Subcutaneous abdominal adipose tissue (tissue), 5 donors: ENCODE data around the gene SUN5.

Experiments
- H3K27ac ChIP-seq: one replicate; pipeline ENCODE4 v1.7.0; 2013; ENCODE audit warnings: low read depth, mild to moderate bottlenecking, inconsistent platforms, low read length, moderate library complexity
- H3K27me3 ChIP-seq, 5 donors: one replicate each; pipeline ENCODE4 v1.7.0; 2013; ENCODE audit warnings: low read length in 5 of 5, inconsistent platforms in 1 of 5; ENCODE audit not compliant: control insufficient read depth in 5 of 5, insufficient read depth in 4 of 5
- H3K36me3 ChIP-seq, 5 donors: one replicate each; pipeline ENCODE4 v1.7.0; 2013; ENCODE audit warnings: low read length in 5 of 5; ENCODE audit not compliant: control insufficient read depth in 5 of 5, insufficient read depth in 5 of 5
- H3K4me1 ChIP-seq, 5 donors: one replicate each; pipeline ENCODE4 v1.7.0; 2013; ENCODE audit warnings: low read length in 5 of 5, mild to moderate bottlenecking in 3 of 5, moderate library complexity in 1 of 5; ENCODE audit not compliant: control insufficient read depth in 5 of 5, insufficient read depth in 5 of 5
- H3K4me3 ChIP-seq, 5 donors: one replicate each; pipeline ENCODE4 v1.7.0; 2013; ENCODE audit warnings: low read length in 5 of 5, low read depth in 1 of 5
- H3K9ac ChIP-seq, 5 donors: one replicate each; pipeline ENCODE4 v1.7.0; 2013; ENCODE audit warnings: low read length in 5 of 5, mild to moderate bottlenecking in 4 of 5, moderate library complexity in 3 of 5
- H3K9me3 ChIP-seq, 5 donors: one replicate each; pipeline ENCODE4 v1.7.0; 2013; ENCODE audit warnings: low read length in 5 of 5; ENCODE audit not compliant: control insufficient read depth in 5 of 5
- donor health status: healthy.
- donor health status: healthy.
- donor health status: healthy.
- donor health status: healthy.
- donor health status: healthy.

The SUN5 gene

DNA sequence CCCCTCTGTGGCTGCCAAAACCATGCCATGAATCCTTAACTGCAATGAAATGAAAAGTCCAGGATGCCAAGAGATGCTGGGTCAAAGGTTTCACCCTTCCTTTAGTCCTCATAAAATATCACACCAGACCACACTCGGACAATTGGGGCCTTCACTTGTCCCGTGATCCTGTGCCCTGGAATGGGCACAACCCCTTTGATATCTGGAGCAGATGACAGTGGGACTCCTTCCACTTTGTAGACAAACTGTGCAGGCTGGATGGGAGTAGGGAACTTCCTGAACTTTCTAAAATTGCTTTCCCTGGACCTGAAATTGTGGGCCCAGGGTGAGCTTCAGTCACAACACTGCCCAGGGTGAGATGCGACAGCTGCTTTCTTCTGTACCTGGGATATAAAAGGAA is 17.6 kb upstream of the SUN5 start:
- Histone ChIP-seq H3K4me3 (no peak overlapping the region), H3K4me1 (no peaks in the 10 kb centered on the region), H3K36me3 (no peaks in the 10 kb centered on the region), H3K27ac (no peak overlapping the region), H3K9ac (no peak overlapping the region), H3K9me3 (peaks cover 0 to 3% (median 0%) of the 10 kb centered on the region in 5 donors), H3K27me3 (peaks cover 0 to 12% (median 2%) of the 10 kb centered on the region in 5 donors)

DNA sequence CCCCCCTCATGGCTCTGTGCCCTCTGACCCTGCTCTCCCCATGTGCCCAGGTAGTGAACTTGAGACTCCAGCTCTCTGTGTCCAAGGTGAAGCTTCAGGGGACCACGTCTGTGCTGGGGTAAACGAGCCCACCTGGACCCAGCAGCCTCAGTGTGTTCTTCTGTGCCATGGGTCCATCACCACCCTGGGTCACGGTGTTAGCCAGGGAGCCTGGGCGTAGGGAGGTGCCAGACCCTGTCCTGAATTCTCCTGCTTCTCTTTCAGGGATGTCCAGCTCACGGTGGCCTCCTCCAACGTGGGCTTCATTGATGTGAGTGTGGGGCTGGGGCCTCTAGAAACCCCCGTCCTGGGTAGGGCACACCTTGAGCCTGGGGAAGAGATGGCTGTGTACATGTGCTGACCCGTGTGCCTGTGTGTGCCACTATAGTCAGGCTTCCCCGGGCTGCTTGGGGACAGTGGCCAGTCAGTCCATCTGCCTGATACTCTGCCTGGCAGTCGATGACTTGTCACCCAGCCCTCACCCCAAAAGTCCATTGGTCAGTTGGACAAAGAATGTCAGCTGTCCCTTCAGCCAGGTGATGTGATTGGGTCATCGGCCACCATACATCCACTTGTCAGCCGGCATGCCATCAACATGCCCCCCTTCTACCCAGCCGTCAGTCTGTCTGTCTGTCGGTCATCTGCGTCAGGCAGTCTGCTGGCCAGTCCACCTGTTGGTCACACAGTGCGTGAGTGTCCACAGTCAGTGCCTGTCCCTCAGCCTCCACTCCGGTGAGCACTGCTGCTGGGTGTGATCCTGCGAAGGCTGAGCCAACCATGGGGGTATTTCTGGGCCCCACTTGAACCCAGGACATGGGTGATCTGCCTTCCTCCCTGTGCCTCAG is 16.3 kb upstream of the SUN5 start:
- Histone ChIP-seq H3K27me3 (peaks cover 0 to 12% (median 2%) of the 10 kb centered on the region in 5 donors), H3K4me1 (peaks cover 0 to 13% (median 11%) of the 10 kb centered on the region in 5 donors), H3K4me3 (no peak overlapping the region), H3K27ac (no peak overlapping the region), H3K9me3 (peaks cover 0 to 3% (median 0%) of the 10 kb centered on the region in 5 donors), H3K9ac (no peak overlapping the region), H3K36me3 (no peaks in the 10 kb centered on the region)

DNA sequence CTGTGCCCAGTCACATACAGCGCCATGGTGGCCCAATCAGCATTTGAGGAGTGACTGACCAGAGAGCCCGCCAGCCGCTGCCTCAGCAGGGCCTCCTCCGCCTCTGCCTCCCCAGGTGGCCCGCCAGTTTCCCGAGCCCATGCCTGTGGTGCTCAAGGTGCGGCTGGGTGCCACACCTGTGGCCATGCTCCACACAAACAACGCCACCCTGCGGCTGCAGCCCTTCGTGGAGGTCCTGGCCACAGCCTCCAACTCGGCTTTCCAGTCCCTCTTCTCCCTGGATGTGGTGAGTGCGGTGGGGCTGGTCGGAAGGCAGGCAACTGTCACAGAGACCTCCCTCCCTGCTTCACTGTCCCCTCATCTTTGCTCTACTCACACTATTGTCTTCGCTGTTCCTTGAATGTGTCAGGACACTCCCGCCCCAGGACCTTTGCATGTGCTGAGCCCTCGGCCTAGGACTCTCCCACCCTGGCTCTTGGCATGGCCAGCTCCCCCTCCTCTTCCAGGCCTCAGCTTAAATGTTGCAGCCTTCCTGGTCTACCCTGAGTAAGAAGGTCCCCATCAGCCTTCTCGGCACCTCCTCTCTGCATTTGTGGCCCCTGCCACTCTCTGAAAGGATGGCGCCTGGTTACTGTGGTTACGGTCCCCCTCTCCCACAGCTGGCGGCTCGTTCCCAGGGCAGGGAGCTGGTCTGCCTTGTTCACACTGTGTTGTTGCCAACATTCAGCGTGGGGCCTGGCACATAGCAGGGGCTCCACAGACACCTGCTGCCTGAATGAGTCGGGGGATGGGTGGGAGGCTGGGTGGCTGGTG is 15.4 kb upstream of the SUN5 start:
- no peak overlapping the region for H3K27ac ChIP-seq
- H3K4me3 ChIP-seq = no peak overlapping the region
- no peaks in the 10 kb centered on the region for H3K9me3 ChIP-seq
- peaks cover 0 to 12% (median 2%) of the 10 kb centered on the region in 5 donors for H3K27me3 ChIP-seq
- H3K4me1 ChIP-seq = peaks cover 2 to 22% (median 19%) of the 10 kb centered on the region in 5 donors
- H3K36me3 ChIP-seq = no peaks in the 10 kb centered on the region
- H3K9ac ChIP-seq = no peak overlapping the region

DNA sequence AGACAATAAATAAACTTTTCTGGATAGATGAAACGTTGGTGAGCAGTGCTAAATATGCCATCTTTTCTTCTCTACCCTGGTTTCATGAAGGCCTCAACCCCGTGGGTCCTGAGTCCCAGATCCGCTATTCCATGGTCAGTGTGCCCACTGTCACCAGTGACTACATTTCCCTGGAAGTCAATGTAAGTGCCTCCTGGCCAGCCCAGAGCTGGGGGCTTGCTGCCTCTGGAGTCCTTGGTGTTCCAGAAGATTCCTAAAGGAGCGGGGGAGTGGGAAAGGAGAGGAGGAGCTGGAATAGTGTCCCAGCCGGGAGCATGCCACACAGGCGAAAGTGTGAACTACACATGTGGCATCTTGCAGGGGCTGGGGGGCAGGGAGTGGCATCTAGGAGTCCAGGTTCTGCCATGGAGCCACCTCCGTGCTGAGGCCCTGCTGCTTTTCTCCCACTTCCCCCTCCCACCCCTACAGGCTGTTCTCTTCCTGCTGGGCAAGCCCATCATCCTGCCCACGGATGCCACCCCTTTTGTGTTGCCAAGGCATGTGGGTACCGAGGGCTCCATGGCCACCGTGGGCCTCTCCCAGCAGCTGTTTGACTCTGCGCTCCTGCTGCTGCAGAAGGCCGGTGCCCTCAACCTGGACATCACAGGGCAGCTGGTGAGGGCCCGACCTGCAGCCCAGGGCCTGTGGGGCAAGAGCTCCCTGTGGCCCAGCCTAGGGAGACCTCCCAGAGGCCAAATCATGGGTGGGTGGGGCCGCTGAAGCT is 14.1 kb upstream of the SUN5 start:
- H3K36me3 ChIP-seq = no peaks in the 10 kb centered on the region
- H3K4me3 ChIP-seq = no peak overlapping the region
- H3K4me1 ChIP-seq = peaks cover 2 to 24% (median 22%) of the 10 kb centered on the region in 5 donors
- no peak overlapping the region for H3K27ac ChIP-seq
- H3K27me3 ChIP-seq = peaks cover 0 to 12% (median 2%) of the 10 kb centered on the region in 5 donors
- H3K9ac ChIP-seq = no peak overlapping the region
- no peaks in the 10 kb centered on the region for H3K9me3 ChIP-seq

DNA sequence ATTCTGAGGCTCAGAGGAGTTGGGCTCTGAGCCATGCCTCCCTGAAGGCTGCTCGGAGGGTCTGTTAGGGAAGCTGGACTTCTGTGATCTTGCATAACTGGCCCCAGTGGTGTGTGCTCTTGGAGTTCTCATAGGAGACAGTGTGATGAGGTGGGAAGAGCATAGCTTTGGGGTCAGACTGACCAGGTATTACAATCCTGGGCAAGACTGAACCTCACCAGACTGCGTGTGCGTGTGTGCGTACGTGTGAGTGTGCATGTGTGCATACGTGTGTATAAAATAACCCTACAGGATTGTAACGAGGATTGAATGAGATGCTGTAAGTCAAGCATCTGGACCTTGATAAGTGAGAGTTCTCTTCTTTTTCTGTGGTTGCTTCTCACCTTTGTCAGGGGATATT is 13.3 kb upstream of the SUN5 start:
- no peak overlapping the region for H3K9ac ChIP-seq
- H3K9me3 ChIP-seq = no peaks in the 10 kb centered on the region
- H3K4me1 ChIP-seq = peaks cover 2 to 24% (median 22%) of the 10 kb centered on the region in 5 donors
- no peak overlapping the region for H3K27ac ChIP-seq
- no peaks in the 10 kb centered on the region for H3K36me3 ChIP-seq
- no peak overlapping the region for H3K4me3 ChIP-seq
- peaks cover 0 to 12% (median 2%) of the 10 kb centered on the region in 5 donors for H3K27me3 ChIP-seq

DNA sequence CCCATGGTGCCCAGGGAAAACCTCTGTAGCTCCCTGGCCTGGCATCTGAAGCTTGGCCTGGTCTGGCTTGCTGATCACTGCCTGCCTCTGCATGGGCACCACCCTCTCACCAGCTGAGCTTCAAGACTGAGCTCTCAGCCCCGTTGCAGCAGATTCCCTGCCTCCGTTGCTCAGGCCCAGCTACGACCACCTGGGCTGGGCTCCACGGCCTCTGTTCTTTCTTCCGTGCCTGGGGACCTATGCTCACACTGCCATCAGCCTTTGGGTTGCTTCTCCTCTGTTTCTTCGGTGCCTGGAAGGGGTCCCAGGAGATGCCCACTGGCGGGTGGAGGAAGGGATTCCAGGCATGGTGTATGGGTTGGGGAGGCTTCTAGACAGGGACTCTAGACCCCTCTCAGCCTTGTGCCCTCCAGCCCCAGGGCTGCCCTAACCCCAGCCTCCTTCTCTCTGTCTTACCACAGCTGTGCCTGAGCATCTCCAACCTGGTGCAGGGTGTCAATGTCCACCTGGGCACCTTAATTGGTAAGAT is 12.4 kb upstream of the SUN5 start:
- H3K27me3 ChIP-seq = peaks cover 0 to 12% (median 2%) of the 10 kb centered on the region in 5 donors
- H3K4me3 ChIP-seq = no peak overlapping the region
- H3K9me3 ChIP-seq = no peaks in the 10 kb centered on the region
- H3K4me1 ChIP-seq = peaks cover 2 to 24% (median 22%) of the 10 kb centered on the region in 5 donors
- no peak overlapping the region for H3K9ac ChIP-seq
- H3K27ac ChIP-seq = no peak overlapping the region
- no peaks in the 10 kb centered on the region for H3K36me3 ChIP-seq

DNA sequence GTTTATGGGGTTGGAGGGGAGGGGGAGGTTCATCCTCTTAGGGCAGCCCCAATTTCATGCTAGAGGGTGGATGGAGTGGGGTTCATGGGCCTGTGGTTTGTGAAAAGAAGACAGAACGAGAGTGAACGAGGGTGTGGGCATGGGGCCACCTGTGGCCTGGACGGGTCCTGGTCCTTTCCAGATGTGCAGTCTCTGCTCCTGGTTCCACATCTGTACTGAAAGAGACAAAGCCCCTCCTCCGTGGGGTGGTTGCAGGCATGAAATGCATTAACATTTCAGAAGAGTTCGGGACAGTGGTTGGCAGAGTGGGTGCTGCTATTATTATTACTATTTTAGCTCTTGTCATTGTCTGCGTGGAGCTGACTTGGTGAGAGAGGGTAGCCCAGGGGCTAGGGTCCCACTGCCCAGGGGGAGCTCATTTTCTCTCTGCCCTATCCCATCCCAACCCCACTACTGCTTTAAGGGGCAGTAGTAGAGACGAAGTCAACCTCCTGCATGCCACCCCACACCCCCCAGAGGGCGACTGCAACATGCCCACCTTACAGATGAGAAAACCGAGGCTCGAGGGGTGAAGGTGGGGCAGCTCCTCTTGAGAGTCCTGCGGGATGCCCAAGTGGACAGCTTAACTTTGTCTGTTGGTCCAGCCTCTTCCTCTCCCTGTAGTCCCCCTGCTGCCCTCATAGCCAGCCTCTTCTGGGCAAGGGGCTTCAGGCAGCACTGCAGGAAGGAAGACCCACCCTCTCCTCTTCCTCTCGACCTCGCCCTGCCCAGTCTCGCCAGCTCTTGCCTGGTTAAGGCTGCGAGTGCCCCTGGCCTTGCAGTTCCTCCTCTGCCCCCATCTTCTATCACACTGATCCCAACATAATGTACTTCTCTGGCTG is 11.7 kb upstream of the SUN5 start:
- Histone ChIP-seq H3K4me1 (peaks cover 2 to 24% (median 22%) of the 10 kb centered on the region in 5 donors), H3K9ac (no peak overlapping the region), H3K4me3 (no peak overlapping the region), H3K27ac (no peak overlapping the region), H3K9me3 (no peaks in the 10 kb centered on the region), H3K36me3 (no peaks in the 10 kb centered on the region), H3K27me3 (peaks cover 0 to 9% (median 2%) of the 10 kb centered on the region in 5 donors)

DNA sequence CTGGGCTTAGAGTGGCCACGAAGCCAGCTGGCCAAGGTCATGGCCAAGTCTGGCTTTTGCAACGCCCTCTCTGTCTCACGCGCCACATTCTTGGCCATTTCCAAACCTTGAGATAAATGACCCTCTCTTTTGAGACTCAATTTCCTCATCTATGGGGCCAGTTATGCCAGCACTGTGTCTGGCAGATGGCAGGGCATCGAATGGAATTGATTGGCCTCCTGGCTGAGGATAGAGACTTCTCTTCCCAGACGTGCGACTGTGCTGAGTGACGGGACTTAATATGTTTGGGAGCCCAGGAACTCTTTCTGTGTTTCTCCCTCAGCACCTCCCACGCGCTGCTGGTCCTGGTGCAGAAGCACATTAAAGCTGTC is 10.9 kb upstream of the SUN5 start:
- no peaks in the 10 kb centered on the region for H3K9me3 ChIP-seq
- H3K4me1 ChIP-seq = peaks cover 2 to 24% (median 22%) of the 10 kb centered on the region in 5 donors
- H3K4me3 ChIP-seq = no peak overlapping the region
- peaks cover 0 to 7% (median under 1%) of the 10 kb centered on the region in 5 donors for H3K27me3 ChIP-seq
- no peak overlapping the region for H3K9ac ChIP-seq
- H3K27ac ChIP-seq = no peak overlapping the region
- H3K36me3 ChIP-seq = no peaks in the 10 kb centered on the region
